ENCODE measurements around the gene UBE2O.
"Not testable (repeated sequence)": the region's sequence is repeated elsewhere in the genome, so short reads cannot be mapped to it uniquely, and the experiment has no call there.

- TF ChIP-seq CTCF, POLR2A (IDR thresholded peaks at IDR 0.05): not testable (repeated sequence)
These were observed 93.2 kb downstream of the UBE2O start for GRCh38 chr17:76359776-76360175.
